WTC11 (cell line): Measurements from ENCODE around the gene GRIN2A. TPM values are rescaled to one million over a fixed set of nuclear protein-coding genes. Genes with fewer than 3 reads are reported as not detected.
A peak's percentile ranks its signal among the peaks of the same experiment; 100 is the strongest.

Experiments used
- ATAC-seq: fragments of 200-7000 bp; cut with Tn5 transposase; 2 replicates; pipeline ENCODE4 v1.10.0; 2021; ENCODE audit warnings: mild to moderate bottlenecking, moderate library complexity
- CTCF ChIA-PET: fragments of 300-600 bp; sonication (Branson Sonifier 250); formaldehyde crosslinking; loops from one replicate; lab custom pipeline; 2021; ENCODE audit warnings: antibody characterized with exemption; lab: Charles Lee
- POLR2A ChIA-PET: fragments of 350-600 bp; sonication (Branson Sonifier 250); formaldehyde crosslinking; loops from one replicate; lab custom pipeline; 2021; ENCODE audit warnings: antibody characterized with exemption; lab: Charles Lee
- DNase-seq: peaks from one replicate; pipeline ENCODE4 v3.0.0; 2021; ENCODE audit warnings: low spot score
- H3K27ac Mint-ChIP-seq: 2 replicates; pipeline ENCODE4 v1.8.0; 2021; ENCODE audit warnings: mixed read lengths
- H3K27me3 Mint-ChIP-seq: 2 replicates; pipeline ENCODE4 v1.8.0; 2021; ENCODE audit warnings: low read depth, mild to moderate bottlenecking, moderate library complexity, mixed read lengths
- H3K36me3 Mint-ChIP-seq: 2 replicates; pipeline ENCODE4 v1.8.0; 2021; ENCODE audit warnings: mixed read lengths
- H3K4me1 Mint-ChIP-seq: 2 replicates; pipeline ENCODE4 v1.8.0; 2022; ENCODE audit warnings: mixed read lengths
- H3K4me3 Mint-ChIP-seq: 2 replicates; pipeline ENCODE4 v1.8.0; 2021; ENCODE audit warnings: mild to moderate bottlenecking, moderate library complexity, mixed read lengths
- H3K9me3 Mint-ChIP-seq: 2 replicates; pipeline ENCODE4 v1.8.0; 2021; ENCODE audit warnings: mixed read lengths
- ATF2 ChIP-seq: sonication (generic); formaldehyde crosslinking; IDR thresholded peaks from 2 replicates; pipeline ENCODE4 v1.8.1; 2022; ENCODE audit warnings: low read depth, missing genetic modification reagents, borderline replicate concordance
- CREB1 ChIP-seq: sonication (generic); formaldehyde crosslinking; IDR thresholded peaks from 2 replicates; pipeline ENCODE4 v1.8.0; 2023; ENCODE audit warnings: mild to moderate bottlenecking, missing genetic modification reagents
- CREM ChIP-seq: sonication (generic); formaldehyde crosslinking; IDR thresholded peaks from 2 replicates; pipeline ENCODE4 v1.8.1; 2022; ENCODE audit warnings: mild to moderate bottlenecking, missing genetic modification reagents, moderate library complexity
- FOXP1 ChIP-seq: sonication (generic); formaldehyde crosslinking; IDR thresholded peaks from 2 replicates; pipeline ENCODE4 v1.8.0; 2022; ENCODE audit warnings: missing genetic modification reagents, mild to moderate bottlenecking, moderate library complexity, borderline replicate concordance
- IRF2 ChIP-seq: sonication (generic); formaldehyde crosslinking; IDR thresholded peaks from 2 replicates; pipeline ENCODE4 v1.8.0; 2022; ENCODE audit warnings: low read depth, missing genetic modification reagents, borderline replicate concordance
- NFYB ChIP-seq: sonication (generic); formaldehyde crosslinking; conservative IDR thresholded peaks from 2 replicates; pipeline ENCODE4 v1.8.0; 2022; ENCODE audit warnings: low read depth, missing genetic modification reagents
- RORB ChIP-seq: fragments of 250-450 bp; sonication (Bioruptor Pico); IDR thresholded peaks from 2 replicates; pipeline ENCODE4 v1.9.0; 2021; ENCODE audit warnings: mild to moderate bottlenecking
- SMAD4 ChIP-seq: sonication (generic); formaldehyde crosslinking; IDR thresholded peaks from 2 replicates; pipeline ENCODE4 v1.8.0; 2022; ENCODE audit warnings: mild to moderate bottlenecking, missing genetic modification reagents
- TCF7 ChIP-seq: sonication (generic); formaldehyde crosslinking; IDR thresholded peaks from 2 replicates; pipeline ENCODE4 v1.8.0; 2022; ENCODE audit warnings: mild to moderate bottlenecking, low read depth, missing genetic modification reagents, moderate library complexity
- USF1 ChIP-seq: sonication (generic); formaldehyde crosslinking; IDR thresholded peaks from 2 replicates; pipeline ENCODE4 v1.8.0; 2022; ENCODE audit warnings: mild to moderate bottlenecking, missing genetic modification reagents
- ZBTB21 ChIP-seq: sonication (generic); formaldehyde crosslinking; IDR thresholded peaks from 2 replicates; pipeline ENCODE4 v1.8.1; 2023; ENCODE audit warnings: mild to moderate bottlenecking, missing genetic modification reagents, borderline replicate concordance
- ZNF232 ChIP-seq: sonication (generic); formaldehyde crosslinking; IDR thresholded peaks from 2 replicates; pipeline ENCODE4 v1.8.0; 2022; ENCODE audit warnings: mild to moderate bottlenecking, missing genetic modification reagents
- ZNF263 ChIP-seq: sonication (generic); formaldehyde crosslinking; IDR thresholded peaks from 2 replicates; pipeline ENCODE4 v1.8.1; 2022; ENCODE audit warnings: low read depth, mild to moderate bottlenecking, moderate library complexity, missing genetic modification reagents
- ZNF532 ChIP-seq: fragments of 250-450 bp; sonication (Bioruptor Pico); IDR thresholded peaks from 2 replicates; pipeline ENCODE4 v1.9.0; 2021; ENCODE audit warnings: mild to moderate bottlenecking, borderline replicate concordance
- total RNA-seq: library from RNA; stranded (reverse); gene quantifications from 3 replicates; pipeline ENCODE4 v1.2.3, GENCODE V29; 2021
- TF ChIP-seq, protein P1 (sequence below): sonication (generic); formaldehyde crosslinking; IDR thresholded peaks from 2 replicates; pipeline ENCODE4 v1.8.0; 2022; ENCODE audit warnings: missing genetic modification reagents
- TF ChIP-seq, protein P2 (sequence below): sonication (generic); formaldehyde crosslinking; IDR thresholded peaks from 2 replicates; pipeline ENCODE4 v1.8.1; 2022; ENCODE audit warnings: mild to moderate bottlenecking, moderate library complexity, missing genetic modification reagents

GRIN2A gene
- total RNA-seq, 1 experiment from 2014 or later = 3.5 TPM

DNA sequence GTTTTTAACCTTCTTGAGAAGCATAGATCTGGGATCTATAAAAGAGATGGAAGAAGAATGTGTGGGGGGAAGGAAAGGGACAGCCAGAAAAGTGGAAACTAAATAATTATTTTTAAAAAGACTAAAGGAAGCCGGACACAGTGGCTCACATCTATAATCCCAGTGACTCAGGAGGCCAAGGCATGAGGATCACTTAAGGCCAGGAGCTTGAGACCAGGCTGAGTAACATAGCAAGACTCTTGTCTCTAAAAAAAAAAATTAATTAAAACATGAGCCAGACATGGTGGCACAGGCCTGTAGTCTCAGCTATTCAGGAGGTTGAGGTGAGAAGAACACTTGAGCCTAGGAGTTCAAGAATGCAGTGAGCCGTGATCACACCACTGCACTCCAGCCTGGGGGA lies 335.1 kb downstream of the GRIN2A start:
- peaks cover 3% of the 10 kb centered on the region; the same call in 1 of the 2 replicates for H3K4me1 Mint-ChIP-seq
- TF ChIP-seq RORB (CRISPR knock-in tag) (no peak), TCF7 (CRISPR knock-in tag) (no peak), NFYB (CRISPR knock-in tag) (no peak), CREB1 (CRISPR knock-in tag) (no peak), ZNF232 (CRISPR knock-in tag) (no peak), ZNF532 (no peak), ZNF263 (CRISPR knock-in tag) (no peak), SMAD4 (CRISPR knock-in tag) (no peak), USF1 (CRISPR knock-in tag) (no peak)
- TF ChIP-seq, protein P1, sequence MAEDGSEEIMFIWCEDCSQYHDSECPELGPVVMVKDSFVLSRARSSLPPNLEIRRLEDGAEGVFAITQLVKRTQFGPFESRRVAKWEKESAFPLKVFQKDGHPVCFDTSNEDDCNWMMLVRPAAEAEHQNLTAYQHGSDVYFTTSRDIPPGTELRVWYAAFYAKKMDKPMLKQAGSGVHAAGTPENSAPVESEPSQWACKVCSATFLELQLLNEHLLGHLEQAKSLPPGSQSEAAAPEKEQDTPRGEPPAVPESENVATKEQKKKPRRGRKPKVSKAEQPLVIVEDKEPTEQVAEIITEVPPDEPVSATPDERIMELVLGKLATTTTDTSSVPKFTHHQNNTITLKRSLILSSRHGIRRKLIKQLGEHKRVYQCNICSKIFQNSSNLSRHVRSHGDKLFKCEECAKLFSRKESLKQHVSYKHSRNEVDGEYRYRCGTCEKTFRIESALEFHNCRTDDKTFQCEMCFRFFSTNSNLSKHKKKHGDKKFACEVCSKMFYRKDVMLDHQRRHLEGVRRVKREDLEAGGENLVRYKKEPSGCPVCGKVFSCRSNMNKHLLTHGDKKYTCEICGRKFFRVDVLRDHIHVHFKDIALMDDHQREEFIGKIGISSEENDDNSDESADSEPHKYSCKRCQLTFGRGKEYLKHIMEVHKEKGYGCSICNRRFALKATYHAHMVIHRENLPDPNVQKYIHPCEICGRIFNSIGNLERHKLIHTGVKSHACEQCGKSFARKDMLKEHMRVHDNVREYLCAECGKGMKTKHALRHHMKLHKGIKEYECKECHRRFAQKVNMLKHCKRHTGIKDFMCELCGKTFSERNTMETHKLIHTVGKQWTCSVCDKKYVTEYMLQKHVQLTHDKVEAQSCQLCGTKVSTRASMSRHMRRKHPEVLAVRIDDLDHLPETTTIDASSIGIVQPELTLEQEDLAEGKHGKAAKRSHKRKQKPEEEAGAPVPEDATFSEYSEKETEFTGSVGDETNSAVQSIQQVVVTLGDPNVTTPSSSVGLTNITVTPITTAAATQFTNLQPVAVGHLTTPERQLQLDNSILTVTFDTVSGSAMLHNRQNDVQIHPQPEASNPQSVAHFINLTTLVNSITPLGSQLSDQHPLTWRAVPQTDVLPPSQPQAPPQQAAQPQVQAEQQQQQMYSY (CRISPR knock-in tag) = no peak
- H3K9me3 Mint-ChIP-seq = no peaks in the 10 kb centered on the region
- ATAC-seq = no peak
- no peak overlapping the region for H3K4me3 Mint-ChIP-seq
- peak overlapping the region; percentile 77 for H3K27ac Mint-ChIP-seq
- CTCF ChIA-PET = no interaction called here
- POLR2A ChIA-PET = no interaction called here
- no peaks in the 10 kb centered on the region for H3K27me3 Mint-ChIP-seq
- DNase-seq = no peak
- H3K36me3 Mint-ChIP-seq = no peaks in the 10 kb centered on the region

DNA sequence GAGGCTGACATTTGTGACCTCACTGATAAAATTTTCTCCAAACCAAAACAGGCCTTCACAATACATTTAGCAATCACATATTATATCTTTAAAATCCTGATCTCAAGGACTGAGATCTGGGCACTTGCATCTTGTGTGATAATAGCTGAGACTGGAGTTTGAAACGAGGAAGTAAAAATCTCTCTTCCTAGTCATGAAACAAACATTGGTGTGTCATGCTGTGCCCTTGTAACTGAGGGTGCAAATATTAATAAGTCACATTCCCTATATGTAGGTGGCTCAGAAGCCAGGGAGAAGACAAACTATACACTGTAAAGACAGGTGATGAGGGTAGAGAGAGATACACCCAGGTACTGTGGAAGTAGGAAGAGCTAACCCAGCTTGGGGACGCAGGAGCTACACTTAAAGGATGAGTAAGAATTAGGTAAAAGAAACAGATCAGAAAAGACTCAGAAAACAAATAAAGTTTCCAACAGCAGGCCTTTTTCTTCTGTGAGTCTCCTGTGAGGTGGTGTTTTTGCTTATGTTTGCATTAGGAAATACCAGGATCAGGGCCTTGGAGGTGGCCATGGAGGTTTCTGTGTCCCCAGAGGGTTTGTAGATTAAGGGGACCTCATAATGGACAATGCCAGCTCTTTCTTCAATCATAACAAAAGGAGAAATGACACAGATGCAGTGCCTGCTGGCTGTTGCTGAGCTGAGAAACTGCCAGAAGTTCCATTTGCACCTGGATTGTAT lies 335.7 kb downstream of the GRIN2A start:
- ChIA-PET POLR2A (no interaction called here), CTCF (no interaction called here)
- no peaks in the 10 kb centered on the region for H3K36me3 Mint-ChIP-seq
- H3K27me3 Mint-ChIP-seq = no peaks in the 10 kb centered on the region
- no peaks in the 10 kb centered on the region for H3K9me3 Mint-ChIP-seq
- no peak for ATAC-seq
- H3K27ac Mint-ChIP-seq = peak overlapping the region; percentile 77
- peaks cover 3% of the 10 kb centered on the region; the same call in 1 of the 2 replicates for H3K4me1 Mint-ChIP-seq
- no peak overlapping the region for H3K4me3 Mint-ChIP-seq
- DNase-seq = no peak
- TF ChIP-seq IRF2 (CRISPR knock-in tag) (no peak), ATF2 (CRISPR knock-in tag) (no peak), ZBTB21 (CRISPR knock-in tag) (no peak), FOXP1 (CRISPR knock-in tag) (no peak), CREM (no peak)
- TF ChIP-seq, protein P2, sequence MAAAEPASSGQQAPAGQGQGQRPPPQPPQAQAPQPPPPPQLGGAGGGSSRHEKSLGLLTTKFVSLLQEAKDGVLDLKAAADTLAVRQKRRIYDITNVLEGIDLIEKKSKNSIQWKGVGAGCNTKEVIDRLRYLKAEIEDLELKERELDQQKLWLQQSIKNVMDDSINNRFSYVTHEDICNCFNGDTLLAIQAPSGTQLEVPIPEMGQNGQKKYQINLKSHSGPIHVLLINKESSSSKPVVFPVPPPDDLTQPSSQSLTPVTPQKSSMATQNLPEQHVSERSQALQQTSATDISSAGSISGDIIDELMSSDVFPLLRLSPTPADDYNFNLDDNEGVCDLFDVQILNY (CRISPR knock-in tag) = no peak
